H1 (cell line): ENCODE data around the gene HES2. TPM values are rescaled to one million over a fixed set of nuclear protein-coding genes. Genes with fewer than 3 reads are reported as not detected.
"Not testable (repeated sequence)": the region's sequence is repeated elsewhere in the genome, so short reads cannot be mapped to it uniquely, and the experiment has no call there.

Experiments used
- CTCF ChIA-PET: fragments of 300-600 bp; sonication (Branson Sonifier 250); formaldehyde crosslinking; loops from one replicate; lab custom pipeline; 2021; ENCODE audit not compliant: partially characterized antibody; lab: Charles Lee
- POLR2A ChIA-PET: fragments of 300-600 bp; sonication (Branson Sonifier 250); formaldehyde crosslinking; loops from one replicate; lab custom pipeline; 2021; ENCODE audit warnings: inconsistent platforms; ENCODE audit not compliant: partially characterized antibody; lab: Charles Lee
- DNase-seq, 2 experiments: peaks; one replicate each; pipeline versions ENCODE4 v3.0.0 to v3.0.0-alpha.2; 2010 to 2022; ENCODE audit warnings: low spot score in 2 of 2, low read depth in 1 of 2, mixed read lengths in 1 of 2
- FAIRE-seq: peaks from 2 replicates; lab custom pipeline; 2011; peaks lifted over from hg19 to GRCh38; lab: Jason Lieb, UNC
- H2AFZ ChIP-seq: 2 replicates; pipeline ENCODE4 v1.8.1; 2012; ENCODE audit warnings: low read length, inconsistent platforms
- H2AK5ac ChIP-seq: 2 replicates; pipeline ENCODE4 v1.6.1; 2013; ENCODE audit warnings: low read depth, low read length
- H2BK120ac ChIP-seq: replicated peaks from 2 replicates; pipeline ENCODE3; 2013; ENCODE audit warnings: low read depth, low read length, inconsistent platforms
- H2BK12ac ChIP-seq: 2 replicates; pipeline ENCODE4 v1.6.1; 2013; ENCODE audit warnings: low read depth, low read length
- H2BK15ac ChIP-seq: 2 replicates; pipeline ENCODE4 v1.6.1; 2013; ENCODE audit warnings: low read length
- H2BK20ac ChIP-seq: 2 replicates; pipeline ENCODE4 v1.6.1; 2013; ENCODE audit warnings: low read length
- H2BK5ac ChIP-seq: 2 replicates; pipeline ENCODE4 v1.6.1; 2013; ENCODE audit warnings: low read depth, low read length
- H3K14ac ChIP-seq: 2 replicates; pipeline ENCODE4 v1.6.1; 2013; ENCODE audit warnings: inconsistent platforms; ENCODE audit not compliant: insufficient read length
- H3K18ac ChIP-seq: 2 replicates; pipeline ENCODE4 v1.6.1; 2013; ENCODE audit warnings: low read length; ENCODE audit errors: extremely low read depth
- H3K23ac ChIP-seq: 2 replicates; pipeline ENCODE4 v1.6.1; 2013; ENCODE audit warnings: inconsistent platforms; ENCODE audit not compliant: insufficient read length
- H3K23me2 ChIP-seq: 2 replicates; pipeline ENCODE4 v1.6.1; 2013; ENCODE audit warnings: low read depth, low read length
- H3K27ac ChIP-seq: 2 replicates; pipeline ENCODE4 v1.6.1; 2011; ENCODE audit warnings: low read depth, low read length, inconsistent platforms
- H3K27me3 ChIP-seq, 4 experiments: replicated peaks in 1 of 4; 1 replicate in 1 of 4; 2 replicates in 3 of 4; pipeline versions ENCODE4 v1.6.1 to v1.8.1; 2011 to 2013; ENCODE audit warnings: low read length in 3 of 4, mild to moderate bottlenecking in 3 of 4, inconsistent platforms in 2 of 4, mixed read lengths in 2 of 4, moderate library complexity in 1 of 4; ENCODE audit not compliant: control insufficient read depth in 3 of 4, insufficient read depth in 3 of 4; ENCODE audit errors: extremely low read depth in 1 of 4
- H3K36me3 ChIP-seq, 4 experiments: 2 replicates each; pipeline versions ENCODE4 v1.6.1 to v1.8.1; 2011 to 2013; ENCODE audit warnings: mild to moderate bottlenecking in 4 of 4, low read length in 3 of 4, moderate library complexity in 2 of 4, control low read depth in 1 of 4, inconsistent platforms in 1 of 4; ENCODE audit not compliant: insufficient read depth in 4 of 4, control insufficient read depth in 2 of 4
- H3K4ac ChIP-seq: replicated peaks from 2 replicates; pipeline ENCODE3; 2013; ENCODE audit warnings: low read length, low read depth, mixed read lengths, inconsistent platforms; ENCODE audit not compliant: insufficient read length
- H3K4me1 ChIP-seq, 4 experiments: replicated peaks in 1 of 4; 1 replicate in 1 of 4; 2 replicates in 3 of 4; pipeline versions ENCODE4 v1.6.1 to v1.8.1; 2011 to 2013; ENCODE audit warnings: low read length in 3 of 4, inconsistent platforms in 2 of 4, mixed read lengths in 1 of 4; ENCODE audit not compliant: insufficient read depth in 4 of 4, control insufficient read depth in 3 of 4
- H3K4me2 ChIP-seq, 2 experiments: 2 replicates each; pipeline versions ENCODE4 v1.6.1 to v1.8.1; 2011 to 2013; ENCODE audit warnings: low read depth in 2 of 2, low read length in 2 of 2, control low read depth in 1 of 2, inconsistent platforms in 1 of 2, mild to moderate bottlenecking in 1 of 2; ENCODE audit not compliant: insufficient read depth in 1 of 2
- H3K4me3 ChIP-seq, 4 experiments: fragments of 200-600, 300-600 bp in 1 of 4; sonication (generic), shearing (Covaris generic), sonication (Bioruptor Twin) in 1 of 4; 2 replicates each; pipeline versions ENCODE4 v1.5.1 to v1.8.1; 2011 to 2016; ENCODE audit warnings: low read length in 4 of 4, low read depth in 3 of 4, control low read depth in 2 of 4, inconsistent platforms in 2 of 4, mild to moderate bottlenecking in 2 of 4, mixed read lengths in 1 of 4, moderate library complexity in 1 of 4; ENCODE audit not compliant: insufficient read depth in 2 of 4; ENCODE audit errors: extremely low read depth in 1 of 4
- H3K56ac ChIP-seq: replicated peaks from 2 replicates; pipeline ENCODE3; 2013; ENCODE audit warnings: low read depth, mild to moderate bottlenecking, mixed read lengths, low read length, inconsistent platforms; ENCODE audit not compliant: insufficient read length
- H3K79me1 ChIP-seq: 2 replicates; pipeline ENCODE4 v1.6.1; 2013; ENCODE audit warnings: low read depth, low read length, control low read depth
- H3K79me2 ChIP-seq, 2 experiments: 2 replicates each; pipeline versions ENCODE4 v1.6.1 to v1.8.1; 2012 to 2013; ENCODE audit warnings: low read length in 2 of 2, mild to moderate bottlenecking in 2 of 2, inconsistent platforms in 1 of 2; ENCODE audit not compliant: insufficient read depth in 2 of 2, control insufficient read depth in 1 of 2
- H3K9ac ChIP-seq, 4 experiments: replicated peaks in 1 of 4; 1 replicate in 1 of 4; 2 replicates in 3 of 4; pipeline versions ENCODE4 v1.6.1 to v1.8.1; 2011 to 2013; ENCODE audit warnings: low read depth in 3 of 4, low read length in 3 of 4, control low read depth in 2 of 4, mild to moderate bottlenecking in 2 of 4, moderate library complexity in 2 of 4, inconsistent platforms in 1 of 4; ENCODE audit errors: extremely low read depth in 1 of 4
- H3K9me3 ChIP-seq, 2 experiments: 2 replicates each; pipeline versions ENCODE4 v1.6.1 to v1.8.1; 2012 to 2013; ENCODE audit warnings: mild to moderate bottlenecking in 2 of 2, moderate library complexity in 2 of 2, control low read depth in 1 of 2, inconsistent platforms in 1 of 2, low read depth in 1 of 2, low read length in 1 of 2, mixed read lengths in 1 of 2; ENCODE audit not compliant: insufficient read depth in 2 of 2
- H4K20me1 ChIP-seq, 2 experiments: replicated peaks in 1 of 2; 2 replicates each; pipeline versions ENCODE3 to v1.8.1; 2011 to 2013; ENCODE audit warnings: inconsistent platforms in 2 of 2, low read length in 2 of 2, mild to moderate bottlenecking in 1 of 2; ENCODE audit not compliant: insufficient read depth in 2 of 2, control insufficient read depth in 1 of 2
- H4K5ac ChIP-seq: 2 replicates; pipeline ENCODE4 v1.6.1; 2013; ENCODE audit warnings: low read length, low read depth, mixed read lengths, inconsistent platforms; ENCODE audit not compliant: insufficient read length
- H4K8ac ChIP-seq: 2 replicates; pipeline ENCODE4 v1.8.0; 2013; ENCODE audit warnings: mild to moderate bottlenecking, moderate library complexity, low read length, inconsistent platforms; ENCODE audit not compliant: insufficient read depth; ENCODE audit errors: extremely low read depth
- H4K91ac ChIP-seq: replicated peaks from 2 replicates; pipeline ENCODE3; 2013; ENCODE audit warnings: low read length, mixed read lengths, inconsistent platforms; ENCODE audit not compliant: insufficient read length
- WGBS, 2 experiments: shearing (Covaris generic) in 1 of 2; methylation state at CpG; one replicate each; pipeline versions ENCODE4 v1.1.6 to v1.1.7; 2013 to 2015; ENCODE audit warnings: low lambda C conversion rate in 2 of 2, mixed read lengths in 2 of 2, inconsistent platforms in 1 of 2, low coverage in 1 of 2, missing lambda C conversion rate in 1 of 2; ENCODE audit not compliant: insufficient replicate concordance in 2 of 2, insufficient coverage in 1 of 2, insufficient read length in 1 of 2; ENCODE audit errors: extremely low coverage in 1 of 2, missing lambda C conversion rate in 1 of 2; 5-methylcytosine and 5-hydroxymethylcytosine counted together
- polyA plus RNA-seq, 7 experiments: library from polyadenylated mRNA; depleted of rRNA in 3 of 7; stranded (reverse) in 5 of 7; unstranded in 2 of 7; fragments of >200 nt in 5 of 7; fragments of 200-250 nt in 2 of 7; gene quantifications; 1 replicate in 5 of 7; 2 replicates in 1 of 7; 4 replicates in 1 of 7; pipeline versions ENCODE4 v1.2.1 to v1.2.3, GENCODE V29; 2011 to 2013; ENCODE audit warnings: missing spikeins in 2 of 7, mixed read lengths in 2 of 7
- total RNA-seq: library from RNA; stranded (reverse); fragmentation: NEBNext Ultra II Directional; extraction: Animal tissue kit (Norgen Biotek cat#: 25700); gene quantifications from 2 replicates; pipeline ENCODE4 v1.2.1, GENCODE V29; 2021
- TF ChIP-seq, protein P1 (sequence below), 3 experiments: IDR thresholded peaks; 1 replicate in 2 of 3; 2 replicates in 1 of 3; pipeline versions ENCODE4 v1.5.1 to v1.6.1; 2011; ENCODE audit warnings: low read length in 3 of 3, mild to moderate bottlenecking in 3 of 3, inconsistent platforms in 2 of 3, low read depth in 1 of 3, moderate library complexity in 1 of 3; ENCODE audit not compliant: insufficient read depth in 1 of 3; ENCODE audit errors: control extremely low read depth in 1 of 3

The HES2 gene
- total and polyA plus RNA-seq, 2 of the 8 experiments (the other 6 are each of a cell fraction or from before 2014, with no cell fraction given): 0.15 to 0.53 TPM

DNA sequence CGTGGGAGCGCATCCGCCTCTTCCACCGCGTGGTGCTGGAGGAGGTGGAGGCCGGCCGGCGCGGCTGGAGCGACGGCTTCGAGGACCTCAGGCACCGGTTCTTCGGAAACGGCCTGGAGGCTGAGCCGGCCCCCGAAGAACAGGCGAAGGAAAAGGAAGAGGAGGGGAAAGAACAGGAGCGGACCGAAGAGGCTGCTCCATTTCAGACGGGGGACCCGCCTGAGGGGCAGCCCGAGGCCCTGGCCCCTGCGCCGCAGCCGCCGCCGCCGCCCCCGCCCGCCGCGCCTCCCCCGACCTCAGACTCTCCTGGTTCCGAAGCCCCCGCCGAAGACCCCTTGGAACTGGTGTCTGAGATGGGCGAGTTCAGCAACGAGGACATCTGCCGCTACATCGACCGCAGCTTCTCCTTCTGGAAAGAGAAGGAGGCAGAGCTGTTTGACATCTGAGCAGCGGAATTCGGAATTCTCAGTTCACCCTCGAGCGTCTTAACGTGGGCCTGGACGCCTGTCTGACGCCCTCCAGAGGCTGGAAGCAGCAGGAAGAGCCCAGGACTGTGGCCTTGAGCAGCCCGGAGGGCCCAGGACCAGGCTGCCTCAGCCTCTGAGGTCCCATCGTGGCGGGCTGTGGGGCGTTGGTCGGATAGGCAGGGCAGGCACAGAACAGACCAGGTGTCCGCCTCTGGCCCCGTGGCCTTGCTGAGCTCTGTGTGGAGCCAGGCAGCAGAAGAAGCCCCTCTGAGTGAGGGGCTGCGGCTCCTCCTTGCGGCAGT lies 36.2 kb upstream of the HES2 start:
- not testable (repeated sequence) for H3K79me1 ChIP-seq, H3K23me2 ChIP-seq, FAIRE-seq, H3K56ac ChIP-seq, H3K9me3 ChIP-seq, H3K23ac ChIP-seq, H2BK5ac ChIP-seq, H2AK5ac ChIP-seq, H3K18ac ChIP-seq, H3K14ac ChIP-seq, H3K27ac ChIP-seq, H2BK120ac ChIP-seq, H3K4ac ChIP-seq, H3K9ac ChIP-seq, H2BK20ac ChIP-seq, H4K91ac ChIP-seq, DNase-seq, H3K79me2 ChIP-seq, H4K20me1 ChIP-seq, H3K36me3 ChIP-seq, H4K5ac ChIP-seq, H2BK12ac ChIP-seq
- Histone ChIP-seq H3K4me1 (peaks cover 0 to 25% (median 13%) of the 10 kb centered on the region in 4 experiments; a peak in 5 of 7 replicates), H3K4me3 (peak overlapping the region in 1 of 4 experiments; percentile 44; a peak in 1 of 8 replicates), H2AFZ (peak overlapping the region; percentile 59; the same call in 1 of the 2 replicates), H2BK15ac (0 out of 2 replicates have a peak overlapping the region, but pooled peaks have one; percentile 31), H4K8ac (peak overlapping the region; percentile 92), H3K4me2 (peak overlapping the region; percentile 8 to 64; a peak in 2 of 4 replicates), H3K27me3 (peaks cover 5 to 37% (median 21%) of the 10 kb centered on the region in 4 experiments; a peak in 6 of 7 replicates)
- ChIA-PET CTCF (interaction anchor here (0.8 to 6.0 kb wide), 18 partner anchors 7 to 207 kb away, joined by 3 to 75 read pairs (median 6); partner anchors contain the start of genes HES2, PLEKHG5 and TNFRSF25), POLR2A (interaction anchor here (1.0 to 12.2 kb wide), 5 partner anchors 15 to 30 kb away, joined by 3 to 123 read pairs (median 3); partner anchors contain the start of gene TNFRSF25)
- TF ChIP-seq, protein P1, sequence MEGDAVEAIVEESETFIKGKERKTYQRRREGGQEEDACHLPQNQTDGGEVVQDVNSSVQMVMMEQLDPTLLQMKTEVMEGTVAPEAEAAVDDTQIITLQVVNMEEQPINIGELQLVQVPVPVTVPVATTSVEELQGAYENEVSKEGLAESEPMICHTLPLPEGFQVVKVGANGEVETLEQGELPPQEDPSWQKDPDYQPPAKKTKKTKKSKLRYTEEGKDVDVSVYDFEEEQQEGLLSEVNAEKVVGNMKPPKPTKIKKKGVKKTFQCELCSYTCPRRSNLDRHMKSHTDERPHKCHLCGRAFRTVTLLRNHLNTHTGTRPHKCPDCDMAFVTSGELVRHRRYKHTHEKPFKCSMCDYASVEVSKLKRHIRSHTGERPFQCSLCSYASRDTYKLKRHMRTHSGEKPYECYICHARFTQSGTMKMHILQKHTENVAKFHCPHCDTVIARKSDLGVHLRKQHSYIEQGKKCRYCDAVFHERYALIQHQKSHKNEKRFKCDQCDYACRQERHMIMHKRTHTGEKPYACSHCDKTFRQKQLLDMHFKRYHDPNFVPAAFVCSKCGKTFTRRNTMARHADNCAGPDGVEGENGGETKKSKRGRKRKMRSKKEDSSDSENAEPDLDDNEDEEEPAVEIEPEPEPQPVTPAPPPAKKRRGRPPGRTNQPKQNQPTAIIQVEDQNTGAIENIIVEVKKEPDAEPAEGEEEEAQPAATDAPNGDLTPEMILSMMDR (IDR thresholded peaks at IDR 0.05; ENCODE audit: control extremely low read depth in 1 of 3, insufficient read depth in 1 of 3, low read depth in 1 of 3, low read length in 3 of 3): peak in 2 of 3 experiments; percentile 20 to 31; a peak in 3 of 4 replicates
- 86% methylated on average over 24 of the region's 58 CpGs; no CpG with 5 or more reads in 1 of the 2 experiments for WGBS, 2 experiments
